NT2/D1 (cell line): Measurements from ENCODE around the gene TOMM40.

ENCODE experiments used
- SUZ12 ChIP-seq: IDR thresholded peaks from 2 replicates; pipeline ENCODE4 v1.6.1; 2011; ENCODE audit not compliant: insufficient read length, insufficient read depth; ENCODE audit errors: extremely low read depth
- YY1 ChIP-seq: IDR thresholded peaks from 2 replicates; pipeline ENCODE4 v1.6.1; 2011; ENCODE audit not compliant: insufficient read length, insufficient read depth

DNA sequence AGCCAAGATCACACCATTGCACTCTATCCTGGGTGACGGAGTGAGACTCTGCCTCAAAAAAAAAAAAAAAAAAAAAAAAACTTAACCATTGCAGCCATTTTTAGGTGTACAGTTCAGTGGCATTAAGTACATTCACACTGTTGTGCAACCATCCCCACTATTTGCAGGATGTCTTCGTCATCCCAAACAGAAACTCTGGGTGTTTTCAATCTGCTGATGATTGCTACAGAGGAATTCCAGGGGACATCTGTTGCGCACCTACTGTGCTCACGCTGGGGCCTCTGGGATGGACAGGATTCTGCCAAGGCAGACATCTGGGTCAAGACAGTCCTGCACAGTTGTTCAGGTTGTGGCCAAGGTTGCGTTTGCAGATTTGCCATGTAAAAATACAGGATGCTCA is 48.6 kb downstream of the TOMM40 start:
- no peak for TF ChIP-seq YY1
- no peak for TF ChIP-seq SUZ12
